Activated T-cell treated with anti-CD3 and anti-CD28 coated beads for 24 hours (primary cell): ENCODE data around the gene RNASE7.
"Not testable (repeated sequence)": the region's sequence is repeated elsewhere in the genome, so short reads cannot be mapped to it uniquely, and the experiment has no call there.

Source experiments
- DNase-seq: peaks from one replicate; pipeline ENCODE4 v3.0.0-alpha.2; 2020; ENCODE audit warnings: low read depth

RNASE7 gene, protein sequence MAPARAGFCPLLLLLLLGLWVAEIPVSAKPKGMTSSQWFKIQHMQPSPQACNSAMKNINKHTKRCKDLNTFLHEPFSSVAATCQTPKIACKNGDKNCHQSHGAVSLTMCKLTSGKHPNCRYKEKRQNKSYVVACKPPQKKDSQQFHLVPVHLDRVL

DNA sequence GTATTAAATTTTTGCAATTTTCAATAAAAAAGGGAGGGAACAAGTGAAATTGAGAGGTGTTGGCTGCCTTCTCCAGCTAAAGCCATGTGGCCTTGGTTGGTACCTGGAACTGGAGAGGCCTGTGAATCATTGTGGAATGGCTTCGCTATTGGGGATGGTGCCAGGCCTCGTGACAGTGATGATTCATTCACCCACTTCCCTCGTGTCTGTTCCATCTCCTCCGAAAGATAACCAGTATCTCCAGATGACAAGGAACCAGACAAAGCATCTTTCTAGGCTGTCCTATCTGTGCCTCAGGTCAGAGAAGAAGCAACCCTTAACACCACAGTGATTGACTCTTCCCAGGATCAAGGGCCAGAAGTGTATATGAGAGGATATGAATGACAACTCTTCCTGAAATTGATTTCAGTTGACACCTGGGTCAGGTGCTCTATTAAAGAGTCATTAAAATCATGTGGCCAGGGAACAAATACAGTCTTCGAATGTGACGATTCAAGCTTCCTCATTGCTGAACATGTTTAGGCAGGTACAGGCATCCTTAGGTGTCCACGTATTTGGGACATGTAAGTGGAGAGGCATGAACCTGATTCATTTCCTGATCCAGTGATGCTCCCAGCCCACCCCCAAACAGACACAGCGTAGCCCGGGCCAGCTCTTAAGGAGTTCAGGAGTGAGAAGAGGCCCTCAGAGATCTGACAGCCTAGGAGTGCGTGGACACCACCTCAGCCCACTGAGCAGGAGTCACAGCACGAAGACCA lies at the start of gene RNASE7:
Gene RNASE7, plus strand, starts transcription at position 687 of the 758 bp plus-strand sequence. CDS start 631 bp downstream, outside the sequence.
- no peak for DNase-seq

DNA sequence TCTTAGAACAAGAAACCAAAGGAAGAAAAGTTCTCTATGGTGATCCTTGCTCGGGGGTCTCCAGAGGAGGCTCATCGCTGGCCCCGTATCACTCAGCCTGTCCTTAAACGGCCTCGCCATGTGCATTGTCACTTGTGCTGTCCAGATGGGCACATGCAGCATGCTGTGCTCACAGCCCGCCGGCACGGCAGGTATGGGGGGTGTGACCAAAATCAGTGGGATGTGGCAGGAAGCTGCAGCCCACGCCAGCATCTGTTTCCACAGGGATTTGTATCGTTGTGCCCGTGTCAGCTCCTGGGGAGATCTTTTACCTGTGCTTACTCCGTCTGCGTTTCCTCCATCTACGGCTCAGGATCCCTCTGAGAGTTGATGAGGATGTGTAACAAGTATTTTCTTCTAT lies 45.6 kb upstream of the RNASE7 start:
- no peak for DNase-seq

DNA sequence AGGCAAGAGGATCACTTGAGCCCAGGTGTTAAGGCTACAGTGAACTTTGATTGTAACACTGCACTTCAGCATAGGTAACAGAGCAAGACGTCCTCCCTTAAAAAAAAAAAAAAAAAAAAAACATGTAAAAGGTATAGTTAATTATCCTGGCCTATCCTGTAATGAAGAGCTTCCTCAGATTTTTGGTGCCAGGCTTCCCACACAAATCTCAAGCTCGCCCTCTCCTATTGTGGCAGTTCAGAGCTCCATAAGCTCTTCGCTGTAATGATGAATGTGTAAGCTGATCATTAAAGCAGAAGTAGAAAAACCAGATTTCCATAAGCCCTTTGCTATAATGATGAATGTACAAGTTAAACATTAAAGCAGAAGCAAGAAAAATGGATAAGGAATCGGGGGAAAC lies 45.0 kb upstream of the RNASE7 start:
- no peak for DNase-seq

DNA sequence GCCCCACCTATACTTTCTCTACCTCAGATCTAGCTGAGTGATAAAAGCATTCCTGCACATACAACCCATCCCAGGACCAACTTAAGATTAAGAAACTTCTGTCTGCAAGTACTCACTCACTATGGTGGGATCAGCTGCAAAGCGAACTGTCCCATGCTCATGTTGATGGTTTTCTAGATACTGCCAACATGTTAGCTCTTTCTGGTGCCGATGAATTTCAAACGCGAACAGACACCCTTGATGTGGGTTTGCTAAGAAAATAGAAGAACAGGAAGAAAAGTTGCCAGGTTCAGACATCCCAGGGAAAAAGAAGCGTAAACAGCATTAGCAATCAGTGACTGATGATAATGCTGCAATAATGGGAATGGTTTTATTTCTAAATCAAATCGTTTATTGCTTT lies 44.6 kb upstream of the RNASE7 start:
- DNase-seq = no peak

DNA sequence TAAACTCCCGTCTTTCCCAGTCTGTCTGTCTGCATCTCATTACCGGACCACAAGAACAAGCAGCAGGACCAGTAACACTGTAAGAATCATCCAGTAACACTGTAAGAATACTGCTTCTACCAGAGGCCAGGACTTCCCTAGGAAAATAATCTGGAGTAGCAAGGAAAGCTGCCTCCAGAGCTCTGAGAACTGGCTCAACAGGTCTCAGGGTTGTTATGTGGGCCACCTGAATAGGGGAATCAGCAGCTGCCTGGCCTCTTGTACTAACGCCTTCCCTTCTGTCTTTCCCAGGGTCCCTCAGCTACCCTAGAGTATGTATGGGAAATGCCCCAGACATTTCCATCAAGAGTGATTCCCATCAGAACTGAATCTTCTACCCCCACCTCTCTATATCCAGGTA lies 44.0 kb upstream of the RNASE7 start:
- DNase-seq = no peak

DNA sequence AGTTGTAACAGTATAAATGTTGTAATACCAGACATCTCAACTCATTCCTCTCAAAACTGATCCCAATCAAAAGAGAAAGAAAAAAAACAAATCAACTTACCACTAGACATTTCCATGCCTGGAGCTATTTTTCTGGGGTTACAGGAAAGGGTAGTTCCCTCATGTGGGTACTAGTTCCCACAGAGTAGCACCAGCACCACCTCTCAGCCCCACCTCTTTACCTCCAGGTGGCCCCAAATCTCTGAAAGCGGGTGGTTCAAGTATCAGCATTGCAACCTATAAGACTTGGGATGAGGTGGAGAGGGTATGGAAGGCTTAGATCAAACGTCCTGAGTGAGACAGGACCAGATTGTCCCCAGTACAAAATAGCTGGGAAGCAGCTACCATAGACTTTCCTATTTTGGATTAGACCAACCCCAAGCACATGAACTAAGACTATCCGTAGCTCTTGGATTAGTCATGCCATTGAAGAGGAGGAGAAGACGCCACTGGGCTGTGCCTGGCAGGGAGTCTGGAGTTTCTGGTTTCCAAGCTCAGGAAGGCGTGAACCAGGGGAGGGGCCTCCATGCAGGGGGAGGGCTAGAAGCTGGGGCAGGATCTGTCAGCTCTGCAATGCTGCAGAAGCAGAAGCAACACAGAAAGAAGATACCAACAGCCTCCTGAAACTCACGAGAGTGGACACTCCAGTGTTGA lies 43.3 kb upstream of the RNASE7 start, which contains the start of gene SLC39A2:
Gene SLC39A2, plus strand, starts transcription at position 620 of the 693 bp plus-strand sequence. CDS start 154 bp downstream, outside the sequence.
- DNase-seq = no peak

DNA sequence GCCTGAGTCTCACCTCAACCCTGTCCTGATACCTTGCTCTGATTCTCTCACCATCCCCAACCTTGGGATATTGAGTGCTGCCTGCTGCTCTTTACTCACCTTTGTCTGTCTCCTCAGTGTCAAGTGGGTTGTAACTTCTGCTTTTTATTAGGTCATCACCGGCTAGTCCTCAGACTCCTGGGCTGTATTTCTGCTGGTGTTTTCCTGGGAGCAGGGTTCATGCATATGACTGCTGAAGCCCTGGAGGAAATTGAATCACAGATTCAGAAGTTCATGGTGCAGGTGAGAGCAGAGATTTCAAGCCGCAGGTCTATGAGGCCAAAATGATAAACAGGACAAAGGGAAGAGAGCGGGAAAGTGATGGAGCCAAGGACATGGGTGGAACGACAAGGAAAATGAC lies 42.6 kb upstream of the RNASE7 start:
- DNase-seq = no peak

DNA sequence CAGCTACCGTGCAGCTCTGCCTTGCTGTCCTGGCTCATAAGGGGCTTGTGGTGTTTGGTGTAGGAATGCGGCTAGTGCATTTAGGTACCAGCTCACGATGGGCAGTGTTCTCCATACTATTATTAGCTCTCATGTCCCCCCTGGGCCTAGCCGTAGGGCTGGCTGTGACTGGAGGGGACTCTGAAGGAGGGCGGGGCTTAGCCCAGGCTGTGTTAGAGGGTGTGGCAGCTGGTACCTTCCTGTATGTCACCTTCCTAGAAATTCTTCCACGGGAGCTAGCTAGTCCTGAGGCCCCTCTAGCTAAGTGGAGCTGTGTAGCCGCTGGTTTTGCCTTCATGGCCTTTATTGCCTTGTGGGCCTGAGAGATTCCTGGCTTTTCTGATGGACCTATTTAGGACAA lies 40.9 kb upstream of the RNASE7 start:
- no peak for DNase-seq

DNA sequence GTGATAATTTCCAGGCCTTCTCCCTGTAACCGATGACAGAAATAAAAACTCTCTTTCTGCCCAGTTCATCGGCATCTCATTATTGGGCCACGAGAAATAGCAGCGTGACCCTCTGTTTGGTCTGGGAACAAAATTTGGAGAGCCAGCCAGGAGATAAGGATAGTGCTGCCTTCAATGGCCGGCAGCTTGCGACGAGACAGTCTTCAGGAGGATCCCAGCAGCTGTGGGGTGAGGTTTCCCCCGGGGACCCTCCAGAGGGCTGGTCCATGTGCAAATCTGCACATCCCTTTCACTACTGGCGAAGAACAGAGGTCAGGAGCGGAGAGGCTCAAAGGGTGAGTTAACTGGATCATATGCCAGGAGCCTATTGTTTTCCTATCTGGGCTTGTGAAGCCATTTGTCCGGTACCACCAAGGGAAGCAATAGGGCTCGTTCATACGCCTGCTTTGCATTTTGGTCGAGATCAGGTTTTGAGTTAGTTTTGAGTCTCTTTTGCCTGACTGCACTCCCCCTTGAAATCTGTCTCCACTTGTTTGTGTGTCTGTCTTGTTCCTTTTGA lies 38.3 kb upstream of the RNASE7 start:
- no peak for DNase-seq

DNA sequence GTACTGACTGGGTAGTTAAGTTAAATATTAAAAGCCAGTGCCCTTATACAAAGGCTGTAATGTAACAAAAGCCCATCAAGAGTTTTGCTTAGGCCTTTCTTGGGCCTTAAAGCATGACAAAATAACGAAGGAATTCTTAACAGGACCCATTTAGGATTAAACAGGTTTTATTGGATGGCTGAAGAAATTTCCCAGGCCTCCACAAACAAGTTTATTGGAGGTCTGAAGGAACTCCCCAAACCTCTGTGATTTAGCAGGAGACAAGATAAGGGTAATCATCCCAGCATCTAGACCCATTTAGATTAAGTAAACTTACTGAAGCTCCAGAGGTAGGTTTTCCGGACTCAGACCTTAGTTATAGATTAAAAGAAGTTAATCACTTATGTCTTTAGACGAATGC lies 32.4 kb upstream of the RNASE7 start:
- DNase-seq = not testable (repeated sequence)

DNA sequence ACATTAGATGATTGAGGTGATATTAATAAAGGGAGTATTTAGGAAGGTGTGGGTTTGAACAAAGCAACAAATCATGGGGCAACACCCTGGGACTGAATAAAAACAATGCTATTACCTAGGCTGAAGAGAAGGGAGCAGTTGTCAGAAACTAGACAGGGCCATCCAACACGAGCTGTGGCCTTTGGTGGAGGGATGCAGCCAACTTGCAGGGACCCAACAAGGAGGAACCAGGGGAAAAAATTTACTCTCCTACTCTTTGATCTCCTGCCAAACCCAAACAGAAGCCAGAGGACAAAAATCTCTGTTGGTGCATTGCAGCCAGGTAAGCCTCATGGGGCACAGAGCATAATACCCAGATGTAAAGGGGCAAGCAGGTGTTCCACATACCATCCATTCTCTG lies 31.0 kb upstream of the RNASE7 start:
- no peak for DNase-seq

DNA sequence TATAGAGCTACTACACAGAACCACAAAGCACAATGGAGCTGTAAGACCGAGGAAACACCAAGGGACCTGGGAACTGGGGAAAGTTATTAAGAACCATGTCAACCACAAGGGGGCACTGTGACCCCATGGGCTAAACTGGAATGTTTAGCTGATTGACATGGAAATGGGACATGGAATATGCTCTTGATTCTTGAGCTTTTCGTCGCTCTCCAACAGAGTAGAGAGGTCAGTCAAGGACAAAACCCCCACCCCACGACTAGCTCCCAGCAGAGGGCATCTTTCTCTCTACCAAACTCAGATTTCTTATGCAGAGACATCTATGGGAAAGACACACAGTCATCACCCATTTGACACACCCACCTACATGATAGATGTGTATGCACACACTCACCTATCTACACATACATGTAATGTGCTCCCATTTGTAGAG lies 27.4 kb upstream of the RNASE7 start:
- DNase-seq = peak; percentile 73

DNA sequence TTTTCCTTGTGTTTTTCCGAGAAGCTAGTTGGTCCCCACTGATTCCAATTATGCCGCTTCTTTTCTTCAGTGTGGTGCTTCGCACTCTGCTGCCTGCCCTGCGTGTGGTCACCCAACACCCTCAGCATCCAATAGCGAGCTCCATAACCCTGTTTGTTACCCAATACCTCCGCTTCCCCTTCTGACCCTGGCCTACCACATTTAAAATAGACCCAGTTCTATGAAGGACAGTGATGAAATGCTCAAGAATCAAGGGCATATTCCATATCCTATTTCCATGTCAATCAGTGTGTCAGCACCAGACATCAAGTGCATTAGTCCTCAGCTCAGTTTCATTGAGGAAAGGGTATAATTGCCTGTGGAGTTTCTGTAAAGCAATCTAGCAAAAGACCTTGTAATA lies 26.9 kb upstream of the RNASE7 start:
- DNase-seq = no peak

DNA sequence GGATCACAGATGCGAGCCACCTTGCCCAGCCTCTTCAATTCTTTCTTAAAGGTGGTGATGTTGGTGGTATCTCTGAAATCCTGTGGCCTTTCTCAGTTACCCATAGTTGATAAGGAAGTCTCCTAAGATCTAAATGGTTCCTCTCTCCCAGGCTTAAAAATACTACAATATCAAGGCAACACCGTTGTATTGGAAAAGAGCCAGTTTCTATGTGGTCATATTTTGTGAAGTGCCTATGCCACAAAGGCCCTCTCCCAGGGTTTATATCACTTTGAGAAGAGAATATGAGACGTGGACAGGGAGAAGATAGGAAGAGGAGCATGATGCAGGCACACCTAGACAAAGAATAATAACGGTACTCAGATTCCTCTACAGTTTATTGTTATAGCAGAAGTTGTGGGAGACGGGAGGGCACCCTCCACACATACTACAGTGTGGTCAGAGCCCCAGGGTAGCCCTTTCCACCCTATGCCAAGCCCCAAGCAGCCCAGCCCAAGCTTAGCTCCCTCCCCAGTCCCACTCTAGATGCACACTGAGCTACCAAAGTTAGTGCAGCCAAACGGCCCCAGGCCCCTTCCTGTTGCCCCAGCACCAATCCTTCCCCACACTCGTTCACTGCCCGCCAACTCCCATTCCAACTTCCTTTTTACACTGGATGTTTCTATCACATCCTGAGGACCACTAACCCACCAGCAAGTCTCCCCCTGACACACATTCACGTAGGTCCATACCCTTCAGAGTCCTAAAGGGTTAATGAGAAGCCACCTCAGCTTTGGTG lies 25.6 kb upstream of the RNASE7 start:
- DNase-seq = no peak

DNA sequence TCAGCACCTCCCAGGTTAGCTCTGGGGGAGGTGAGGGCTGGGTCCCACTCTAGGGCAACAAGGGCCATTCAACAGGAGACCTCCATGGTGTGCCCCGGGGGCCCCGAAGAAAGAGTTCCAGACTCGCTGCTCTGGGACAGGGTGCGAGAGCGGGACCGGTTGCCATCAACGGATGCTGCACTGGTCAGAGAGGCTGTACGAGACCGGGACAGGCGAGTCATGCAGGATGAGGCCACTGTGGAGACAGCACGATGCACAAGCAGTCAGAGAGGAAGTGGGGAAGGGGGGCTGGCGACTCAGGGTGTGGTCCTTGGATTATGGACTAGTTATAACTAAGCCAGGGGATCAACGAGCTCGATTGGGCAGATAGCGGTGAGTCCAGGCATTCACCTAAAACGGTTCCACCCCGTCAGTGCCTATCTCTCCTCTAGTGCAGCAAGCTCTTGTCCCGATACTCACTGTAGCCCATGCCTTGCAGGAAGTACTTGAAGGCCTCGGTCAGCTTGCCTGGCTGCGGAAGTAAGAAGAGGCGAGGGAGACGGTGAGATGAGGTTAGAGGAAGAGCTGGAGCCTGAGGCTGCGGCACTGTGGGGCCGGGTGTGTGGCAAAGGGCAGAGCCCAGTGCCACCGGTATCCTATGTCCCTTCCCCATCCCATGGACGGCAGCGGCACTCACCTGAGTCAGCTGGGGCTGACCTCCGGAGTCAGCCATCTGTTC lies 24.5 kb upstream of the RNASE7 start:
- no peak for DNase-seq

DNA sequence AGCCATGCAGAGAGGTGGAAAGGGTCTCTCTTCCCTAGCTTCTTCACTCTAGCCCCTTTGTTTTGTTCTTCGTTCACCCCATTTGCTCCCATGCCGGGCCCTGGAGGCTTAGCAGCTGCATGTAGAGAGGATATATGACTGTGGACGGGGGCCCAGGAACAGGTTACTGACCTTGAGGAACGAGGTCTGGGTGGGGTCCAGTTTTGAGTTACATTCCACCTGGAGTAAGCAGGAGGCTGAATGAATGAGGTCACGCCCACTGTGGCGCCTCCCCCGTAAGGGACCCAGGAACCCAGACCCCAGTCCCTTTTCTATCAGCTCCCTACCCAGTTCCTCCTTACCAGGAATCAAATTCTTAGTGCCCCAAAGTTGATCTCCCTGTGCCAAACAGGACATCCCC lies 23.9 kb upstream of the RNASE7 start:
- DNase-seq = no peak

DNA sequence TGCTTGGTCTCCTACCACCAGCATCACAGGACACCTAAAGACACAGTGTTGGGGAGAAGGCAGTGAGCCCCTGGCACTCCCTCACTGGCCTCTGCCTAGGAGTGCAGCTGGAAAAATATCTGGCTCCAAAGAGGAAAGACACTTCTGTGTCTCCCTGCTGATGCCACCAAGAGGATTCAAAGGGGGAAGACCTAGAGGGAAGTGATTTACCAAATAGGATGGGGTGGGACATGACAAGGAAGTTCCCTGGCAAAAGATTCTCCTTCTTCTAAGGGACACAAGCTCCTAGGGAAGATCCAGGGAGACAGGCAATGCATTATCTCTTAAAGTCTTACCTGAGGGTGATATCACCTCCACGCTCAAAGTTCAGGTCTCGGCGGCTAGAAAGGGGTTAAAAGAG lies 23.4 kb upstream of the RNASE7 start:
- no peak for DNase-seq

DNA sequence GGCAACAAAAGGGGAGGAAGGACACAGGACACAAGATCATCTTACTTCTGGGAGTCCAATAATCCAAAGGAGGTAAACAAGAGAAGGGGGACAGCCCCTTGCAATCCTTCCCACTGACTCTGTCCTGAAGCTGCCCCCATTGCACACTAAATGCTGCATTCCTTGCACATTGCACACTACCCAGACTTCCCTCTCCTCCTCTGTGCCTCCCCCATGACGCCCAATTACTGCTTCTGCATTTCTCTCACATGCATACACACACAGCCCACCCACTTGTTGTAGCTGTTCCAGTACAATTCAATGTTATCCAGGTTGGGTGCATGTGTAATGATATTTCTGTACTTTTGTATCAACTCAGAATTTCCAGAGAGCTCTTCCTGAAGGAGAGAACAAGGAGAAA lies 22.8 kb upstream of the RNASE7 start:
- no peak for DNase-seq

DNA sequence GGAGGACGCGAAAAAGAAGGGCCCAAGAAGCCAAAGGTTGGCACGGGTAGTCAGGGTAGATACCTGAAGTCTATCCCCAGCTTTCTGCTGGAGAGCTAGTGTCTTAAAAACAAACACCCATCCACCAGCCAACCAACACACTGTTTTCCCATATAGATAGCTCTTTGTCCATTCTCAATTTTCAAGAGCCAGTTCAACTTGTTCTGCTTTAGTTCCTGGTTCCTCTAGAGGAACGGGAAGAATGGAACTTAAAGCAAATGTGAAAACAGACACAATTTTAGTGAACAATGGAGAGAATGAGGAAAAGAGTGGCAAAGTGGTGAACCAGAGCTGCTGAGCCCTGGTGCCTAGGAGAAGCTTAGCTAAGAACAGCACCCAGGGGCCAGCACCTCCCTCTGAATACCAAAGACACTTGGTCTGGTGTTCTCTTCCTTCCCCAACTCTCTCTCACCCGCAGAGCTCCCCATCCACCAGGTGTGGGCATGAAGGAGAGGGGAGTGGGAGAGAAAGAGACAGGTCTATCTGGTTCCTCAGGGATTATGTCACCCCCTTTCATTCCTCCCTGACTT lies 21.1 kb upstream of the RNASE7 start:
- DNase-seq = no peak

DNA sequence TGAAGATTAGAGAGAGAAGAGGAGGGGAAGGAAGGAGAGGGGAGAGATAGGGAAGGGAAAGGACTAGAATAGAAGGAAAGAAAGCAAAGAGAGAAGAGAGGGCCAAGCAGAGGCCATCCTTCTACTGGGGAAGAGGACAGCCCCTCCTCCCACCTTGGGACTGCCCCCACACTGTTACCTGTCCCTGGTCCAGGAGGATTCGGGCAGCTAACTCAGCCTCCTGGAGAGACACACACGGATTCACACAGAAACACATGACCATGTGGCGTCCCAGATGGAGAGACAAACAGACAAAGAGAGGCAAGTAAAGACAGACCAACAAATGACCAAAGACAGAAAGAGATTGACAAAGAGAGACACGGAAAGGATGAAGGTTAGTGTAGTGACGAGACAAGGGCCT lies 19.5 kb upstream of the RNASE7 start:
- DNase-seq = no peak

DNA sequence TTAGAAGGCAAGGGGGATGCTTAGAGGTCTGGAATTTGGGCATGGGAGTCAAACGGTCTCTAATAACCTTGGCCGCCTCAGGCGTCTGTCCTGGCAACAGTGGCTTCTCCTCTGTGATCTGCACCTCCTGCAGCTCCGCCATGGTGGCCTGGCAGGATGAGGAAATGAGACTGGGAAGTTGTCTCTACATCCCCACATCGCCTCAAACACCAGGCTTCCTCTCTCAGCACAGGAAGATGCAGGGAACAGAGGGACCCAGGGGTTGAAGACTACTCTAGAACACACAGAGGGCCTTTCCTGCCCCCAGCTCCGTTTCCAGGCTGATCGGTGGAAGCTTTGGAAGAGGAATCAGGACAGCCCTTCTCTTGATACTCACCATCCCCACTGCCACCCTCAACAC lies 19.0 kb upstream of the RNASE7 start:
- DNase-seq = no peak
